ENCODE results near the gene ADGRF3.

- TF ChIP-seq POLR2AphosphoS5 (IDR thresholded peaks at IDR 0.05; ENCODE audit: low read depth, low read length) (no peak), POLR2A (IDR thresholded peaks at IDR 0.05; ENCODE audit: low read depth, low read length) (no peak)
Measured at GRCh38 chr2:26352892-26353291, 6.3 kb upstream of the ADGRF3 start.

Measured in GM12892 (cell line).